Measurements from ENCODE around the gene PIGH.

Gene PIGH

GRCh38 chr14:67573228-67574010 is 26.6 kb downstream of the PIGH start:
- DNase-seq = no peak

DNA sequence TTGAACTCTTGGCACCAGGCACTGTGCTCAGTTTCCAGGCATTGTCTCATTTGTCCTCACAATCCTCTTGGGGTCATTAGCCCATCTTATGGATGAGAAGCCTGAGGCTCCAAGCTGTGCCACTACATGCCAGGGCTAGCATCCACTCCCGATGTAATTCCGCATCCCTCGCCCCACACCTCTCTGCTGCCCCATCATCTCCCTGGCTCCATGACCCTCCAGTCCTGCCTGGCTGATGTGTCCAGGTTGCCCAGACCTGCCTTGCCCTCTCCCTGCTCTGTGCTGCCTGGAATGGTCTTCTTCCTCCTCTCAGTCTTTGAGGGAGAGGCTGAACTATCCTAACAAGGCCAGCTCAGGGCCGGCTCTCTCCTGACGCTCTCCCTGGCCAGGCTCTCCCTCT is 27.5 kb downstream of the PIGH start:
- no peak for DNase-seq

- no peak for DNase-seq
Observed at GRCh38 chr14:67571991-67572323, 28.1 kb downstream of the PIGH start.

DNA sequence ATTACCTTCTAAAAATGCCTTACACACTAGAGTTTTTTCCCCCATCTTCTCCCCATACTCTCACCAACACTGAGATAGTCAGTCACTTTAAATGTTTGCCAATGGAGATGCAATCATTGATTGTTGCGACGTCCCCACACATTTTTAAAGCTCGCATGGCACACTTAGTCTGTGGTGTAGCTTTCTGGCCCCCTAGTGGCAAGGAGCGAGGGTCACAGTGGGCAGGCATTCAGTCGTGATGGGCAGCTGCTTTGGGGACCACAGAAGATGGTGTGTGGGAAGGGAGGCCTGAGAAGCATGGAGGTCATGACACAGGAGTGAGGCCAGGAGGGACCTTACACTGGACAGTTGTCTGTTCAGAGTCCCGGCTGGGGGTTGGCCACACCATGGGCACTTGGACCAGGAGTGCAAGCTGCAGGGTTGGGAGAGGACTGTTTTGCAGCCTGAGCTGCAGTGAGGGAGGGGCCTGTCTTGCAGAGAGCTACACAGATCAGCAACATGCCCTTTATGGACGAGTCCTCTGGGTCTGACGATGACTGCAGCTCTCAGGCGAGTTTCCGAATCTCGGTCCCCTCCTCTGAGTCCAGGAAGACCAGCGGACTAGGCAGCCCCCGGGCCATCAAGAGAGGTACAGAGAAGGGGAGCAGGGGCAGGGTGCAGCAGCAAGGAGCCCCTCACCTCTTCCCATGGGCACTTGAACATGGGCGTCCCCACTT is 28.6 kb downstream of the PIGH start:
- DNase-seq = peak; percentile 79

DNA sequence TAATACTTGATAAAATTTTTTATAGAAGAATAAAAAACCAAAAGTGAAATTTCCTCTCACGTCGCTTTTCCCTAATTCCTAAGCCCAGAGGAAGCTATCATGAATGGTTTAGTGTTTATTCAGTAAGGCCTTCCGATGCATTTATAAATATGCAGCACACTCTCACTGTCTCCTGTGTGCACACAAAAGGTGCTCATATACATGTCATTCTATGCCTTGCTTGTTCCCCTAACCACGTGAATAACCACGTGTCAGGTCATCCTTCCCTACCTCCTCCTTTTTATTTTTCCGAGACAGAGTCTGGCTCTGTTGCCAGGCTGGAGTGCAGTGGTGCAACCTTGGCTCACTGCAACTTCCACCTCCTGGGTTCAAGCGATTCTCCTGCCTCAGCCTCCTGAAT is 29.6 kb downstream of the PIGH start:
- DNase-seq = no peak

- DNase-seq = no peak
Observed at GRCh38 chr14:67569651-67570290, 30.3 kb downstream of the PIGH start.

DNA sequence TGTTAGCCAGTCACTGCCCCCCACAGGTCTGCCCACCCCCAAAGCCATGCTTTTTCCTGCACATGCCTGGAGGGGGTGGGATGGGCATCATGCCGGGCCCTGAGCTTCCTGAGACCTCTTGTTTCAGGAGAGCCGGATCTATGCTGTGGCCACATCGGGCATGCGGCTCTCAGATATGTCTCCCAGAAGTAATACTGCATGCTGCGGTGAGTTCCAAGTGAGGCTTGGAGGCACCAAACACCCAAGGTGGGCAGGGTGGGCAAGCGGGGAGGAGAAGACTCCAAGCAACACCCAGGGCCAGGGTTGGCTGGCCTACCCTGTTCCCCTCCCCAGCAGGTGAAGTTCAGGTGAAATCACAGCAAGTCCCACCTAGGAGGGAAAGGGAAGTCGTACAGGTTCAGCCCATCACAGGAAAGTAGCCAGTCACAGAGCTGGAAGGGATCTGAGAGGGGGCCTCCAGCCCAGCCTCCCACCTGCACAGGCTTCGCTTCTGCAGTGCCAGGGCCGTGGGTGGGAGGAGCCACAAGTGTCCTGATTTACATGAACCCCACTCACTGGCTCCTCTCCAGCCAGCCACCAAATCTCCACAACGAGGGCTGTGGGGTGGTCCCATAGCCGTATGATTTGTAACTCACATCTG is 30.9 kb downstream of the PIGH start:
- DNase-seq = no peak

DNA sequence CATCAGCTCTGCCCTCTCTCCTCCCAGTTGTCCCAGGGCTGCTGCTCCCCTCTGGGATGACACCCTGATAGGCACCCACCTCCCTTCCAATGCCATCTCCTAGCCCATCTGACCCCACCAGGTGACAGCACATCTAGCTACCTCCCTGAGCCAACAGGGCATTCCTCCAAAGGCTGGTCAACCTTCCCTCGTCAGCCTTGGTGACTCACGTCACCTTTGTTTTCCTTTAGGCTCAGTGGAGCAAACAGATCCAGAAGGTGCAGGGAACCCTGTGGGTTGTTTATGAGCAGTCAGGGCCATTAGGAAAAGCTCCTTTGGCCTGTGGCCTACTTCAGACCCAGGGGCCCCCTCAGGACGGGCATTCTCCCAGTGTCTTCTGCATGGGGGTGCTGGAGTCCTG is 32.4 kb downstream of the PIGH start:
- DNase-seq = no peak

DNA sequence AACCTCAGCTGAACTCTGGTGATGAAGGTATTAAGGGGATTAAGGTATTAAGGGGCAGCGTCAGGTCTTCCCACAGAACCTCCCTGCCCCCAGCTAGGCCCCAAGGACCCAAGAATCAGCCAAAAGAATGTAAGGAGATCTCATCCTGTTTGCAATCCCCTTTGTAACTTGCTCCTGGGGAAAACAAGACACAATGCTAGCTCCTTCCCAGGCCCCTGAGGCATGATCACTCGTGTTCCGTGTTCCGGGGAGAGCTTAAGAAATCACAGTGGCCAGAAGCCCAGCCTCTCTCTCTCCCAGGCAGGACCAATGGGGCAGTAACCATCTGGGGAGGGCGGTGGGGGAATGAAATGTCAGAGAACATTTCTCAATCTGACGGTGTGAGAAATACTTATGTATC is 33.2 kb downstream of the PIGH start:
- no peak for DNase-seq

GRCh38 chr14:67564236-67564635 is 35.8 kb downstream of the PIGH start:
- no peak for DNase-seq

DNA sequence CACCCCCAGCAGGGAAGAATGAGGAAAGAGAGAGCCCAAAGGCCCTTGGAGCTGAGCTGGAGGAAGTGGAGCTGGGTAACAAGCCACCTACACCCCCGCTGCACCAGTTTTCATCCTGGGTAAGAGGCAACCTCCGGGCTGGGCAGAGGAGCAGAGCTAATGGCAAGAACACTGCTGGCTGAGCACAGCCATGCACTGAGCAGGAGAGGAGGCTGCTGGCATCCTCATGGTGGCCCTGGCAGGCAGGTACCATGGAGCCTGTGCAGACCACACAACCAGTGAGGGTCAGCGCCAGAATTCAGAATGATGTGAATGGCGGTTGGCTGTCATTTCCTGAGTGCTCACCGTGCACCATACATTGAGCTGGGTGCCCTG is 37.3 kb downstream of the PIGH start:
- DNase-seq = no peak

DNA sequence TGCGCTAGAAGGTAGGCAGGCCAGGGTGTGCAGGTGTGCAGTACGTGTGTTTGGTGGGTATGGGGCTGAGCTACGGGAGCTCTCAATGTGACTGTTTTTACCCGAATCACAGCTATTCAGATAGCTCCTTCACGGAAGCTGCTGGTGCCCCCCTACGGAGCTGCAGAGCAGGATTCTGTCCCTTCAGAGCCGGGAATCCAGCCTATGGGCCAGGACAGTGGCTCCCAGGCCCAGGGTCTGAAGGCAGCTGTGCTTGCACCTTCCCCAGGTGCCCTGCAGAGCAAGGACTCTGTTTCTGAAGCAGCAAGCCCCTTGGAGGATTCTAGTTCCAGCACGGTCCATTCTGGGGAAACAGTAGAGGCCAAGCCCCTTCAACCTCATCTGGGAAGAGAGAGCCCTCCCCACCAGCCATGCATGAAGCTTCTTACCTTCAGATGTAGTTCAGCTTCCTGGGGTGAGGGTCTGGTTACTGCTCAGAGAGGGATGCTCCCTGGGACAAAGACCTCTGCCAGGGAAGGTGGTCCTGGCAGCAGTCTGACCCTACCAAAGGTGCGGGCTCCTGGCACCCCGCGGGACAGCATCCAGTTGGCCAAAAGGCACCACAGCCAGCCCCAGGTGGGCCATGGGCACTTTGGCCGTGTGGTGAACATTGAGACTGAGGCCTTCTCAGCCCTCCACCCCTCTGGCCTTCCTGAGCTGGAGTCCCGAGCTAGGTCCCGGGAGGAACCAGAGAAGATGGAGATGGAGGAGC is 37.9 kb downstream of the PIGH start:
- DNase-seq = no peak

DNA sequence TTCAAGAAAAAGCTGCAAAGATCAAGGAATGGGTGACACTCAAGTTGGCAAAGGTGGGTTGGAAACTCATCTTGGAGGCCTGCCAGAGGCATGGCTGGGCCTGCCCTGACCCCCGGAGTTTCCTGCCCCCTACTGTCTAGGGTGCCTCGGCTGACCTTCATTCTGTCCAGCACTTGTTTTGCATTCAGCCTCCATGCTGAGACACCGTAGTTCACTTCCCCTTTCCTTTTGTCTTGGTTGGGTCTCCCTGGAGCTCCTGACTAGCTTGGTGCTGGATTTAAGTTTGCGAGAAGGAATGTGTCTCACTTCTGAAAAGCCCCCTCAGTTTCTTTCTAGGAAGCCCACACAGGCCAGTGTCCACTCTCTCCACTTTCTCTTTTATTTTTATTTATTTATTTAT is 40.4 kb downstream of the PIGH start:
- DNase-seq = no peak

DNA sequence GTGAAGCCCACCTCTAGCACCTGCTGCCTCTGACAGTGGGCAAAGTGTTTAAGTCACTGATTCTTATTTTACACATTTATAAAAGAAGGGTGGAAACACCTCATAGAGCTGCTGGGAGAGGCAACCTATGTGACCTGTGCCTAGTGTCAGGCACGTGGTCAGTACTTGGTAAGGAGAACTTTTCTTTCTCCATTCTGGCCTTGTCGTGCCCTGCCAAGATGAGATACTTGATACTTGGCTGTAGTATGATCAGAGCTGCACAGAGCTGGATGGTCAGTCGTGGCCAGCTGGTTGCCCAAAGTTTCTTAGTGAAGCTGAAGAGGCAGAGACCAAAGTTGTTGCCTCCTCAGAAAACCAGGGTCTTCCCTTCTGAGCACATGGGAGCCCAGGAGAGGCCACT is 42.4 kb downstream of the PIGH start:
- no peak for DNase-seq

DNA sequence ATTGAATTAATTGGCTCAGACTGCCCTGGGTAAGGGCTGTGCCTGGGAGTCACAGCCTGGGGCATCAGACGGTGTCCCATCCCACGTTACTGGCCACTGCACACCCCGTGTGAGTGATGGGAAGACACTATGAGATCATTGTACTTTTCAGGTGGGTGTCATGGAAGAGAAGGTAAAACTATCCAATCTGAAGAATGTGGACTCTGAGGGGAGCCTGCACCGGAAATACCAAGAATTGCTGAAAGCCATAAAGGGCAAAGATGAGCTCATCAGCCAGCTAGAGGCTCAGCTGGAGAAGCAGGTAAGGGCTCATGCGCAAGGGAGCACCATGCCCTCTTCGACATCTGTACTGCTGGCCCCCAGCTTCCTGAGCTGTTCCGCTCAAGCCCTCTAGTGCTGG is 43.0 kb downstream of the PIGH start:
- no peak for DNase-seq

GRCh38 chr14:67556671-67557070 is 43.4 kb downstream of the PIGH start:
- DNase-seq = no peak

DNA sequence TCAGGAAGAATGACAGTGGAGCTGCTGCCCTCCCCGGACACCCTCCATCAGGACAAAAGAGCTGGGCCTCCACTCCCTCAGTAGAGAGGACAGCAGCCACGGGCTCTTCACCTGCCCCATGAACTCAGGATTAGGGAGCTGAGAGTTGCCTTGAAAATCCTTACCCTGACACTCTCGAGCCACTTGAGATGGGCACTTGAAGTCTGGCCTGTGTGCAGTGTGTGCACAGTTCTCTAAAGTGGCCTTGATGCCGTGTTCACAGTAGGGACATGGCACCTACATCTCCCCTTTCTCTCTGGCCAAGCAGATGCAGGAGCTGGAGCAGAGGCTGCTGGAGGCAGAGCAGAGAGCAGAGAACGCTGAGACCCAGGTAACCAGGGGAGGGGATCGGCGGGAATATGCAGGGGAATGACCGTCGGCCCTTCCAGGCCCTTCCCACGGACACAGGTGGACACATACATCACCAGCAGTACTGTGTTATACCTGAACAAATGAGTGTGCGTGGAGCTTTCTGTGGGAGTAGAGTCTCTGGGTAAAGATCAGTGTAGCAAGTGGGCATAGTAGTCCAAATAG is 44.5 kb downstream of the PIGH start:
- no peak for DNase-seq

- DNase-seq = no peak
Observed at GRCh38 chr14:67554341-67554740, 45.7 kb downstream of the PIGH start.

DNA sequence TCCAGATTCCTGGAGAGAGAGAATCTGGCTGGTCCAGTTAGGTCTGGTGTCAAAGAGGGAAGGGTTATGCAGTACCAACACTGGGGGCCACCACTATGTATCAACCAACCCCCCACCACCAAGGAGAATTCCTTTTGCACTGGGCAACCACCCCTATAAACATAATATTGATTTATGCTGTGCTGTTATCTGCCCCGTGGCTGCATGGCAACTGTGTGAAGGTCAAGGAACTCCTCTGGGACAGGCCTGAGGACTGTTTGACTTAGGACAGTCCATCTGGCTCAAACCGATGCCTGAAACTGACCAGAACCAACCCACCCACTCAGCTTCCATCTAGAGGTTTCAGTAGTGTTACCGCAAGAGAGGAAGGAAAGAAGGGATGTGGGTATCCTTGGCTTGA is 46.5 kb downstream of the PIGH start:
- no peak for DNase-seq

- DNase-seq = no peak
Observed at GRCh38 chr14:67551940-67552339, 48.1 kb downstream of the PIGH start.

DNA sequence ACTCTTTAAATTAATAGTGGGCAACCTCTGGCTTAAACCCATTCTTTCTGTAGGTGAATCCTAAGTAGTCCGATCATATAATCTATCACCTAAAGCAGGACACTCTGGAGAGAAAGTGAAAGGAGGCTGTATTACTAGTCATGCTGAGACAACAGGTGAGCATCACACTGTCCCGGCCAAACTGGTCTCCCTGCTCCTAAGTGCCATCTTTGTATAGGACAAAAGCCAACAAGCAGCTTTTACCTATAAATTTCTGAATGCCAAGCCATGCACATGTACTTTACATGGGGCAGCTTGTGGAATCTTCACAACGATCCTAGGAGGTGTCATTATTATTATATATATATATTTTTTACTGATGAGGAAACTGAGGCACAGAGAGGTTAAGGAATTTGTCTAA is 48.9 kb downstream of the PIGH start:
- no peak for DNase-seq

DNA sequence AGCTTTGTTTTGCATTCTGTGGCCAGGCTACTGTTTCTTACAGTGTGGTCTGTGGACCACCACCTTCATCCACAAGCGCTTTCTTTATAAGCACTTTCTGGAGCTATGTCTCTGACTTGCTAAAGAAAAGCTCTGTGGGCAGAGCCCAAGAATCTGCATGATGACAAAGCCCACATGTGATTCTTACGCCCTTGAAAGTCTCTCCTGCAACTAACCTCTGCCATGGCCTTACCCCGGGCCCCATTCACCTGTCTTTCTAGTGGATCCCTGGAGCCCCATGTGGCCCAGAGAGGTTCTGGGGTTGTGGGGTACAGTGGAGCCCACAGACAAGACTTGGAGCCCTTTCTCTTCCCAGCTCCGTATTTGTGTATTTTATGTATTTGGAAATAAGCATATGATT is 50.3 kb downstream of the PIGH start:
- DNase-seq = no peak
